Bronchial smooth muscle cell (primary cell): ENCODE data around the gene CFDP1. TPM values are rescaled to one million over a fixed set of nuclear protein-coding genes. Genes with fewer than 3 reads are reported as not detected.

Experiments
- total RNA-seq: library from RNA; depleted of rRNA; stranded (reverse); fragments of >200 nt; gene quantifications from 2 replicates; pipeline ENCODE4 v1.2.1, GENCODE V29; 2014

The CFDP1 gene
- total RNA-seq, result 78.0 and 88.0 TPM in 2 replicates

GRCh38 chr16:75432828-75433731, at the start of gene CFDP1:
CFDP1 (minus strand) TSS chr16:75433503; CDS start chr16:75433352, 151 bp downstream.

GRCh38 chr16:75464122-75464918, 31.0 kb upstream of the CFDP1 start, which contains the start of gene TMEM170A:
TMEM170A (minus strand) TSS chr16:75464689; CDS start chr16:75464600, 89 bp downstream.

GRCh38 chr16:75251280-75252048, 181.8 kb downstream of the CFDP1 start, which contains the start of gene BCAR1:
BCAR1 (minus strand) TSS chr16:75251624; CDS start chr16:75251482, 142 bp downstream.

Other genes with a start within 250 kb of the CFDP1 start
- gene CTRB2, start 226.3 kb downstream of the CFDP1 start, total RNA-seq, result not detected in 2 replicates
- gene CTRB1, start 214.5 kb downstream of the CFDP1 start, total RNA-seq, result not detected in 2 replicates
- 17.5 and 18.5 TPM in 2 replicates for gene BCAR1, start 181.9 kb downstream of the CFDP1 start, total RNA-seq
- gene TMEM170A, start 31.2 kb upstream of the CFDP1 start, total RNA-seq, result 7.4 and 8.5 TPM in 2 replicates
- 0.09 and 0.16 TPM in 2 replicates for gene CHST6, start 61.9 kb upstream of the CFDP1 start, total RNA-seq
- gene CHST5, start 102.6 kb upstream of the CFDP1 start, total RNA-seq, result not detected in 2 replicates
- 8.2 and 14.5 TPM in 2 replicates for gene TMEM231, start 122.7 kb upstream of the CFDP1 start, total RNA-seq
- 31.1 and 38.0 TPM in 2 replicates for gene GABARAPL2, start 132.9 kb upstream of the CFDP1 start, total RNA-seq
- gene ADAT1, start 189.8 kb upstream of the CFDP1 start, total RNA-seq, result 25.7 and 28.1 TPM in 2 replicates
- gene KARS1, start 214.2 kb upstream of the CFDP1 start, total RNA-seq, result 103 and 115 TPM in 2 replicates
- 24.2 and 38.9 TPM in 2 replicates for gene TERF2IP, start 214.3 kb upstream of the CFDP1 start, total RNA-seq
- gene CPHXL2, start 243.5 kb upstream of the CFDP1 start, total RNA-seq, result not detected in 2 replicates